RWPE1 (cell line): Measurements from ENCODE around the gene ALKBH2.

Experiments
- CTCF ChIA-PET: fragments of 350-600 bp; sonication (Branson Sonifier 250); formaldehyde crosslinking; extraction: SDS; loops from one replicate; lab custom pipeline; 2021; lab: Yijun Ruan, JAX
- POLR2A ChIA-PET: fragments of 400-600 bp; formaldehyde crosslinking; extraction: SDS; loops from one replicate; lab custom pipeline; 2020; ENCODE audit warnings: antibody characterized with exemption; ENCODE audit not compliant: low non-redundant PET; lab: Yijun Ruan, JAX
- DNase-seq: peaks from one replicate; pipeline ENCODE4 v3.0.0; 2012; ENCODE audit warnings: low spot score
- H3K27ac ChIP-seq: fragments of 450-650 bp; 2 replicates; pipeline ENCODE4 v1.5.1; 2017
- CTCF ChIP-seq: fragments of 450-650 bp; conservative IDR thresholded peaks from 2 replicates; pipeline ENCODE4 v1.5.1; 2017; ENCODE audit warnings: low read depth, mild to moderate bottlenecking

ALKBH2 gene

GRCh38 chr12:109134186-109134917 lies 41.1 kb upstream of the ALKBH2 start:
- ChIA-PET CTCF (interaction anchor here (0.7 to 1.3 kb wide), 5 partner anchors 20 to 251 kb away, joined by 3 read pairs; no protein-coding TSS in a partner anchor), POLR2A (no interaction called here)
- H3K27ac ChIP-seq: no peak overlapping the region
- peak; percentile 50 for TF ChIP-seq CTCF
- DNase-seq: peak; percentile 48

- CTCF ChIA-PET: interaction anchor here (0.6 to 0.9 kb wide), 2 partner anchors 285 to 463 kb away, joined by 3 to 4 read pairs; no protein-coding TSS in a partner anchor
- TF ChIP-seq CTCF: no peak
- POLR2A ChIA-PET: interaction anchor here (0.6 kb wide), 1 partner anchor 9 kb away, joined by 3 read pairs; no protein-coding TSS in a partner anchor
- H3K27ac ChIP-seq: no peak overlapping the region
- no peak for DNase-seq
These were observed 38.1 kb upstream of the ALKBH2 start for GRCh38 chr12:109131154-109132050.

GRCh38 chr12:109130297-109131153 lies 37.3 kb upstream of the ALKBH2 start:
- POLR2A ChIA-PET: no interaction called here
- TF ChIP-seq CTCF: no peak
- no peak overlapping the region for H3K27ac ChIP-seq
- CTCF ChIA-PET: interaction anchor here (0.6 kb wide), 1 partner anchor 462 kb away, joined by 4 read pairs; no protein-coding TSS in a partner anchor
- no peak for DNase-seq

GRCh38 chr12:109127533-109128242 lies 34.4 kb upstream of the ALKBH2 start:
- ChIA-PET CTCF (interaction anchor here (0.6 to 0.7 kb wide), 4 partner anchors 16 to 352 kb away, joined by 3 to 5 read pairs (median 4); no protein-coding TSS in a partner anchor), POLR2A (interaction anchor here (0.7 kb wide), 1 partner anchor 18 kb away, joined by 6 read pairs; no protein-coding TSS in a partner anchor)
- TF ChIP-seq CTCF: no peak
- DNase-seq: no peak
- no peak overlapping the region for H3K27ac ChIP-seq

- ChIA-PET POLR2A (no interaction called here), CTCF (no interaction called here)
- H3K27ac ChIP-seq: no peak overlapping the region
- DNase-seq: no peak
- TF ChIP-seq CTCF: no peak
These were observed 33.5 kb upstream of the ALKBH2 start for GRCh38 chr12:109126784-109127183.
